Right lobe of liver (tissue), 6 donors: Measurements from ENCODE around the gene PLXND1. TPM values are rescaled to one million over a fixed set of nuclear protein-coding genes. Genes with fewer than 3 reads are reported as not detected.

ENCODE experiments used
- ATAC-seq, 4 donors: fragments of 200-7000 bp; cut with Tn5 transposase; one replicate each; pipeline ENCODE4 v1.9.1; 2020; ENCODE audit warnings: mild to moderate bottlenecking in 4 of 4, moderate library complexity in 4 of 4
- DNase-seq, 3 donors: peaks; one replicate each; pipeline ENCODE4 v3.0.0-alpha.2; 2020
- H3K27ac ChIP-seq, 3 donors: fragments of 200-600 bp; one replicate each; pipeline ENCODE4 v1.8.0; 2022
- H3K27me3 ChIP-seq, 2 donors: fragments of 200-600 bp; one replicate each; pipeline ENCODE4 v1.8.0; 2022
- H3K36me3 ChIP-seq, 4 donors: fragments of 200-600 bp; sonication (generic) in 1 of 4; one replicate each; pipeline versions ENCODE4 v1.5.1 to v1.8.0; 2017 to 2022; ENCODE audit warnings: control low read depth in 1 of 4
- H3K4me1 ChIP-seq, 4 donors: fragments of 200-600 bp; sonication (generic) in 1 of 4; one replicate each; pipeline versions ENCODE4 v1.5.1 to v1.8.0; 2017 to 2022; ENCODE audit warnings: control low read depth in 1 of 4
- H3K4me3 ChIP-seq, 3 donors: fragments of 200-600 bp; one replicate each; pipeline ENCODE4 v1.8.0; 2022
- H3K9me3 ChIP-seq, 4 donors: fragments of 200-600 bp; sonication (generic) in 1 of 4; one replicate each; pipeline versions ENCODE4 v1.5.1 to v1.8.0; 2017 to 2022; ENCODE audit warnings: control low read depth in 1 of 4
- CTCF ChIP-seq, 4 donors: fragments of 200-600 bp in 3 of 4; fragments of 450-650 bp in 1 of 4; IDR thresholded peaks; one replicate each; pipeline versions ENCODE4 v1.5.1 to v1.8.0; 2016 to 2022; ENCODE audit warnings: antibody characterized with exemption in 4 of 4, mild to moderate bottlenecking in 2 of 4
- POLR2A ChIP-seq: fragments of 450-650 bp; IDR thresholded peaks from one replicate; pipeline ENCODE4 v1.6.1; 2017; ENCODE audit warnings: antibody characterized with exemption, mild to moderate bottlenecking
- WGBS: methylation state at CpG from one replicate; pipeline ENCODE4 v1.1.6; 2018; ENCODE audit warnings: low coverage, low lambda C conversion rate; ENCODE audit not compliant: insufficient coverage; ENCODE audit errors: missing lambda C conversion rate; 5-methylcytosine and 5-hydroxymethylcytosine counted together
- intact Hi-C, 2 donors: fragments of 100-400 bp; cut with DNase I; formaldehyde crosslinking; loops; one replicate each; pipeline versions ENCODE4 v1.11.2 to v1.14.1; 2022
- total RNA-seq, 6 experiments: library from RNA; depleted of rRNA in 2 of 6; stranded (reverse); fragments of >200 nt in 2 of 6; fragmentation: NEBNext Ultra II Directional in 3 of 6; extraction: Animal tissue kit (Norgen Biotek cat#: 25700) in 3 of 6; gene quantifications; one replicate each; pipeline versions ENCODE4 v1.1.0 to v1.2.4, GENCODE V29; 2016 to 2023
- donor health status: DM: no; HTN: yes; CAD: no.
- donor health status: DM: no; HTN: no; CAD: no.
- donor health status: DM: no; HTN: no; CAD: no.
- donor health status: DM: no; HTN: yes; CAD: no.
- donor health status: DM: no; HTN: yes; CAD: no.

PLXND1 gene
- total RNA-seq, 6 experiments from 2014 or later = 27.0 to 48.8 (median 29.6) TPM

GRCh38 chr3:129618186-129618820, 11.8 kb upstream of the PLXND1 start:
- peak in 1 of 3 donors; percentile 23 for DNase-seq
- intact Hi-C loops = loop anchor here (10.0 kb wide), 1 partner anchor 134 kb away; no protein-coding TSS in a partner anchor
- Histone ChIP-seq H3K4me1 (peaks cover 0 to 6% (median 2%) of the 10 kb centered on the region in 4 donors), H3K9me3 (no peaks in the 10 kb centered on the region), H3K27me3 (no peaks in the 10 kb centered on the region), H3K4me3 (no peak overlapping the region), H3K27ac (peak overlapping the region in 1 of 3 donors; percentile 60), H3K36me3 (no peaks in the 10 kb centered on the region)
- TF ChIP-seq CTCF (IDR thresholded peaks at IDR 0.05) (no peak), POLR2A (no peak)
- no peak for ATAC-seq
- 62% methylated on average over 6 of the region's 15 CpGs for WGBS

GRCh38 chr3:129617381-129618185, 11.1 kb upstream of the PLXND1 start:
- no peak for ATAC-seq

GRCh38 chr3:129616713-129617112, 10.2 kb upstream of the PLXND1 start:
- peak overlapping the region in 2 of 3 donors; percentile 33 to 52 for H3K27ac ChIP-seq
- H3K4me1 ChIP-seq = peaks cover 0 to 6% (median 2%) of the 10 kb centered on the region in 4 donors
- DNase-seq (peak in 1 of 3 donors; percentile 29), ATAC-seq (peak; percentile 3 to 39 (median 20))
- no peak for TF ChIP-seq CTCF (IDR thresholded peaks at IDR 0.05)
- TF ChIP-seq POLR2A = no peak
- no peaks in the 10 kb centered on the region for H3K9me3 ChIP-seq
- no peaks in the 10 kb centered on the region for H3K27me3 ChIP-seq
- H3K4me3 ChIP-seq = no peak overlapping the region
- intact Hi-C loops = loop anchor here (10.0 kb wide), 1 partner anchor 132 kb away; no protein-coding TSS in a partner anchor
- H3K36me3 ChIP-seq = no peaks in the 10 kb centered on the region
- no CpG with 5 or more reads among the region's 5 CpGs for WGBS

More at GRCh38 chr3:129617381-129618185, 11.1 kb upstream of the PLXND1 start:
- WGBS = 83% methylated on average over 2 of the region's 12 CpGs
- Histone ChIP-seq H3K36me3 (no peaks in the 10 kb centered on the region), H3K27ac (peak overlapping the region in 1 of 3 donors; percentile 52), H3K27me3 (no peaks in the 10 kb centered on the region), H3K4me1 (peaks cover 0 to 6% (median 2%) of the 10 kb centered on the region in 4 donors), H3K4me3 (no peak overlapping the region), H3K9me3 (no peaks in the 10 kb centered on the region)
- DNase-seq = peak in 1 of 3 donors; percentile 15
- no peak for TF ChIP-seq POLR2A
- intact Hi-C loops = loop anchor here (10.0 kb wide), 1 partner anchor 133 kb away; no protein-coding TSS in a partner anchor

- H3K27ac ChIP-seq = peak overlapping the region in 2 of 3 donors; percentile 33 to 52
- H3K9me3 ChIP-seq = no peaks in the 10 kb centered on the region
- DNase-seq (peak in 1 of 3 donors; percentile 24), ATAC-seq (no peak)
- intact Hi-C loops = loop anchor here (10.0 kb wide), 1 partner anchor 131 kb away; no protein-coding TSS in a partner anchor
- 24% methylated on average over 3 of the region's 8 CpGs for WGBS
- no peak for TF ChIP-seq POLR2A
- TF ChIP-seq CTCF (IDR thresholded peaks at IDR 0.05) = no peak
- peaks cover 0 to 6% (median 2%) of the 10 kb centered on the region in 4 donors for H3K4me1 ChIP-seq
- H3K4me3 ChIP-seq = no peak overlapping the region
- H3K36me3 ChIP-seq = no peaks in the 10 kb centered on the region
- no peaks in the 10 kb centered on the region for H3K27me3 ChIP-seq
Observed at GRCh38 chr3:129616291-129616690, 9.8 kb upstream of the PLXND1 start.
